GM18868 (cell line): ENCODE measurements around the gene THAP12.

ENCODE experiments used
- ATAC-seq: cut with Tn5 transposase; IDR thresholded peaks from one replicate; pipeline ENCODE4 v1.9.1; 2021; ENCODE audit warnings: mild to moderate bottlenecking, moderate library complexity; ENCODE audit not compliant: unreplicated experiment

The THAP12 gene

DNA sequence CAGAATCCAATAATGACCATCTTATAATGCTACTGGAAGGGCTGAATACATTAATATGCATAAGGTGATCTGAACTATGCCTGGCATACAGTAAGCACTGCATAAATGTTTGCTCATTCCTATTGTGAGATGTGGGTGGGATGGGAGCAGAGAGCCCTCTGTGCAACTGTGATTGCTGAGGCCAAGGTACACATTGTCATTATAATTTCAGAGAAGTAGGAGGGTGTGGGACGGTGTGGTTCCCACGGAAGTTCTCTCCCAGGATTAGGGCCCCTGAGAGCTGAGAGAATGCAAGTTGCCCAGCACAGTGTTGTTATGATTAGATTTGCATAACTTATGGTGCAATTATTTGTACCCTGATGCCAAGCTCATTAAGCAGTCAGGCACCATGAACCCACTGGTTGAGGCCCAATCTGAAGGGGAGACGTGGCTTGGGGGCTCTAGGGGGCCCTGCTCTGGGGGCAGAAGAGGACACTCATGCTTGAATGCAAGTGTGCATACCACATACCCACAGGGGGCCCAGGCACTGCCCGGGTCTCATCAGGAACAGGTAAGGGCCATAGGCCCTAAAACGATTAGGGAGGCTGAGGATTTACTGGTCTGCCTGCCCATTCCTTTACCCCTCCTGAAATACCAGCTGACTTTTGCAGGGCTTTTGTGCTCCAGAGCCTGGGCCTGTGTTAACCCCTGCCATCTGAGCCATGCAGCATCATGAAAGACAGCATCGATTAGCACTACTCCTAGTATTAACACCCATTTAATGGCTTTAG, 72.8 kb downstream of the THAP12 start:
- ATAC-seq = no peak

- ATAC-seq = no peak
Observed at GRCh38 chr11:76307396-76307795, 73.5 kb downstream of the THAP12 start.

GRCh38 chr11:76303399-76303798, 77.5 kb downstream of the THAP12 start:
- ATAC-seq = no peak

GRCh38 chr11:76302996-76303395, 77.9 kb downstream of the THAP12 start:
- ATAC-seq = no peak
